ENCODE data around the gene SS18L1.

Gene SS18L1

GRCh38 chr20:62119591-62120364 lies 23.8 kb upstream of the SS18L1 start:
- DNase-seq (ENCODE audit: low spot score), result no peak
- TF ChIP-seq CTCF (conservative IDR thresholded peaks at IDR 0.05; ENCODE audit: low read depth), result no peak
- CTCF ChIA-PET, result interaction anchor here (1.6 kb wide), 1 partner anchor 53 kb away, joined by 5 read pairs; no protein-coding TSS in a partner anchor
- peak overlapping the region; percentile 98; the same call in 1 of the 2 replicates for H3K27ac ChIP-seq
- POLR2A ChIA-PET (ENCODE audit: low non-redundant PET), result no interaction called here

GRCh38 chr20:62120365-62120762 lies 23.2 kb upstream of the SS18L1 start:
- ChIA-PET POLR2A (ENCODE audit: low non-redundant PET) (no interaction called here), CTCF (interaction anchor here (1.1 to 1.6 kb wide), 2 partner anchors 17 to 54 kb away, joined by 3 to 5 read pairs; no protein-coding TSS in a partner anchor)
- TF ChIP-seq CTCF (conservative IDR thresholded peaks at IDR 0.05; ENCODE audit: low read depth), result no peak
- H3K27ac ChIP-seq, result peak overlapping the region; percentile 98
- no peak for DNase-seq (ENCODE audit: low spot score)

- ChIA-PET CTCF (interaction anchor here (0.7 to 4.4 kb wide), 5 partner anchors 18 to 703 kb away, joined by 3 to 31 read pairs (median 3); no protein-coding TSS in a partner anchor), POLR2A (ENCODE audit: low non-redundant PET) (interaction anchor here (0.6 to 2.1 kb wide), 6 partner anchors 14 to 521 kb away, joined by 3 to 12 read pairs (median 3); partner anchors contain the start of gene TAF4)
- no peak for TF ChIP-seq CTCF (conservative IDR thresholded peaks at IDR 0.05; ENCODE audit: low read depth)
- no peak for DNase-seq (ENCODE audit: low spot score)
- peak overlapping the region; percentile 98 for H3K27ac ChIP-seq
Measured at GRCh38 chr20:62120990-62121775, 22.4 kb upstream of the SS18L1 start.

- ChIA-PET POLR2A (ENCODE audit: low non-redundant PET) (interaction anchor here (0.6 to 2.1 kb wide), 8 partner anchors 13 to 520 kb away, joined by 3 to 12 read pairs (median 3); partner anchors contain the start of gene TAF4), CTCF (interaction anchor here (0.6 to 4.4 kb wide), 3 partner anchors 29 to 111 kb away, joined by 3 to 31 read pairs (median 3); no protein-coding TSS in a partner anchor)
- H3K27ac ChIP-seq, result peak within 1 kb of the TSS; percentile 98
- DNase-seq (ENCODE audit: low spot score), result peak; percentile 100
- TF ChIP-seq CTCF (conservative IDR thresholded peaks at IDR 0.05; ENCODE audit: low read depth), result no peak
Measured at GRCh38 chr20:62121776-62122653, 21.6 kb upstream of the SS18L1 start, which contains the start of gene LSM14B. Gene LSM14B (plus strand): TSS chr20:62122475. CDS start chr20:62122667, 192 bp downstream.

GRCh38 chr20:62122654-62123449 lies 20.7 kb upstream of the SS18L1 start:
- ChIA-PET CTCF (interaction anchor here (0.6 to 4.4 kb wide), 2 partner anchors 28 to 112 kb away, joined by 3 to 31 read pairs; no protein-coding TSS in a partner anchor), POLR2A (ENCODE audit: low non-redundant PET) (interaction anchor here (0.6 to 2.1 kb wide), 4 partner anchors 12 to 57 kb away, joined by 3 to 12 read pairs (median 4); partner anchors contain the start of gene TAF4)
- peak overlapping the region; percentile 98 for H3K27ac ChIP-seq
- TF ChIP-seq CTCF (conservative IDR thresholded peaks at IDR 0.05; ENCODE audit: low read depth), result no peak
- peak; percentile 70 for DNase-seq (ENCODE audit: low spot score)

Measured in RWPE1 (cell line).